ENCODE results near the gene PCDH9.

Gene PCDH9

DNA sequence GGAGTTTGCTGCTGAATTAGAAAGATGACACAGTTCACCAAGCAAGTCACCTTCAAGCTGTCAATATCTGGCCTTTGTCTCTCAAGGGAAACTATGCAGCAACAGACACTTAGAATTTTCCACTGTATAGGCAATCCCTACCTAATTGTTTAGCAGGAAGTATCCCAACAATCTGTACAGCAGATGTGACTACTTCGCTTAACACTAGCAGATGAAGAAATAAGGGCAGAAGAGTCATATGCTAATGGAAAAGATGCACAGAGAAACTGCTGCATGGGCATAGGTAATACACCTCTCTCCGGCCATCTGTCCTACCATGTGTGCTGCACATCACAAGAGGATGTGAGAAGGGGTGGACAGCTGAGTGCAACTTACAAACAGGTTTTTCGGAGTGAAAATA lies 851.2 kb downstream of the PCDH9 start:
- TF ChIP-seq, protein P1, sequence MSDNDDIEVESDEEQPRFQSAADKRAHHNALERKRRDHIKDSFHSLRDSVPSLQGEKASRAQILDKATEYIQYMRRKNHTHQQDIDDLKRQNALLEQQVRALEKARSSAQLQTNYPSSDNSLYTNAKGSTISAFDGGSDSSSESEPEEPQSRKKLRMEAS (IDR thresholded peaks at IDR 0.05; ENCODE audit: low read depth, low read length), result no peak
- TF ChIP-seq MYC (IDR thresholded peaks at IDR 0.05; ENCODE audit: low read depth, low read length) (no peak), POLR2A (IDR thresholded peaks at IDR 0.05; ENCODE audit: extremely low read depth, insufficient read length) (no peak)
- TF ChIP-seq, protein P2, sequence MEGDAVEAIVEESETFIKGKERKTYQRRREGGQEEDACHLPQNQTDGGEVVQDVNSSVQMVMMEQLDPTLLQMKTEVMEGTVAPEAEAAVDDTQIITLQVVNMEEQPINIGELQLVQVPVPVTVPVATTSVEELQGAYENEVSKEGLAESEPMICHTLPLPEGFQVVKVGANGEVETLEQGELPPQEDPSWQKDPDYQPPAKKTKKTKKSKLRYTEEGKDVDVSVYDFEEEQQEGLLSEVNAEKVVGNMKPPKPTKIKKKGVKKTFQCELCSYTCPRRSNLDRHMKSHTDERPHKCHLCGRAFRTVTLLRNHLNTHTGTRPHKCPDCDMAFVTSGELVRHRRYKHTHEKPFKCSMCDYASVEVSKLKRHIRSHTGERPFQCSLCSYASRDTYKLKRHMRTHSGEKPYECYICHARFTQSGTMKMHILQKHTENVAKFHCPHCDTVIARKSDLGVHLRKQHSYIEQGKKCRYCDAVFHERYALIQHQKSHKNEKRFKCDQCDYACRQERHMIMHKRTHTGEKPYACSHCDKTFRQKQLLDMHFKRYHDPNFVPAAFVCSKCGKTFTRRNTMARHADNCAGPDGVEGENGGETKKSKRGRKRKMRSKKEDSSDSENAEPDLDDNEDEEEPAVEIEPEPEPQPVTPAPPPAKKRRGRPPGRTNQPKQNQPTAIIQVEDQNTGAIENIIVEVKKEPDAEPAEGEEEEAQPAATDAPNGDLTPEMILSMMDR (IDR thresholded peaks at IDR 0.05; ENCODE audit: low read depth, low read length), result no peak
- DNase-seq (ENCODE audit: low read depth), result no peak
- no peak overlapping the region for H3K4me3 ChIP-seq (ENCODE audit: low read depth, low read length)

DNA sequence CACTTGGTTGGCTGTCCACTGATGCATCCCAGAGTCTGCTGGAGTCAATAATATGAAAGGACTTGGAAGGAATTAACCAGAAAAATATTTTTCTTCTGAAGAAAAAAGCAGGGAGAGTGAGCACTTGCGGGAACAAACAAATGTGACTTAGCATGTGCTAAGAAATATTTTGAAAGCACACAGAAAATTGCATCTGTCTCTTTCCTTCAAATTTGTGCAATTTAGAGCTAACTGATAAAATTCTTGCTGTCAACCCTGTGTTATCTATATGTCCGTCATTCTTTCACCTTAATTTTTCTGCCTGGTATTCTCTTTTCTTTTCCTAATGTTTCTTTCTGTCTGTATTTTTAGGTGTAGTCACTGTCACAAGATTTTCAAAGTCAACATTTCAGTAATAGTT lies 852.6 kb downstream of the PCDH9 start:
- no peak overlapping the region for H3K4me3 ChIP-seq (ENCODE audit: low read depth, low read length)
- no peak for DNase-seq (ENCODE audit: low read depth)
- TF ChIP-seq MYC (IDR thresholded peaks at IDR 0.05; ENCODE audit: low read depth, low read length) (no peak), POLR2A (IDR thresholded peaks at IDR 0.05; ENCODE audit: extremely low read depth, insufficient read length) (no peak)
- TF ChIP-seq, protein P2 (IDR thresholded peaks at IDR 0.05; ENCODE audit: low read depth, low read length), result no peak
- TF ChIP-seq, protein P1 (IDR thresholded peaks at IDR 0.05; ENCODE audit: low read depth, low read length), result no peak

DNA sequence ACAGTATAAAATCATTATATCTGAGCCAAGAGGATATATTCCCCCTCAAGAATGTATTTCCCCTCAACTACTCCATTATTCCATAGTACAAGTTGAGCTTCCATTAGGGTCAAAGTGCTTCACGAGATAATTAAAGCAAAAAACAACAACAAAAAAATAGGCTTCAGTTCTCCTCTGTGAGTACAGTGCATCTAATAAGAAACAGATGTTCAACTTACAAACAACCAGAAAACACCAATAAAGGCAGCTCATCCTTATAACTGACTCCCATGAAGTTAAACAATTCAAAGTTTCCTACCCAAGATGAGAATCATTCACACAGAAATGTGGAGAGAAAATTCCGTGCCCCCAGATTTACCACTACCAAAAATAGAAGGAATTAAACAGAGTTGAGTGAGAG lies 854.4 kb downstream of the PCDH9 start:
- TF ChIP-seq MYC (IDR thresholded peaks at IDR 0.05; ENCODE audit: low read depth, low read length) (no peak), POLR2A (IDR thresholded peaks at IDR 0.05; ENCODE audit: extremely low read depth, insufficient read length) (no peak)
- TF ChIP-seq, protein P2 (IDR thresholded peaks at IDR 0.05; ENCODE audit: low read depth, low read length), result no peak
- TF ChIP-seq, protein P1 (IDR thresholded peaks at IDR 0.05; ENCODE audit: low read depth, low read length), result no peak
- no peak overlapping the region for H3K4me3 ChIP-seq (ENCODE audit: low read depth, low read length)
- DNase-seq (ENCODE audit: low read depth), result no peak

DNA sequence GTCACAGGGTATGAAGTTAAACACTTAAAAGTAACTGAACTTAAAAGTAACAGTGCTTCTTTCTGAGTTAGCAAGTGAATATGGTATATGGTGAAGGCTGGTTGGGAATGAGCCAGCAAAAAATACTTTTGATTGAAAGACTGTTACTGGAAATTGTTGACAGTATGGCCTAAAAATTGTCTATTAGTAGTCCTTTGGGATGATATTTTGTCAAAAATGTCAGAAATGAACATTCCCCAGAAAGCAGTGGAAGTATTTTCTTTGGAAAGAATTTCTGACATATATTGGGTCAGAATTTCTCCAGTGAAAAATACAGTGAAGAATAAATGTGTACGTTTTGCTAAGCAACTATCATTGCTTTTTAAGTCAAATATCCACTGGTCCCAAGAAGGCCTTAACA lies 860.5 kb downstream of the PCDH9 start:
- TF ChIP-seq POLR2A (IDR thresholded peaks at IDR 0.05; ENCODE audit: extremely low read depth, insufficient read length) (no peak), MYC (IDR thresholded peaks at IDR 0.05; ENCODE audit: low read depth, low read length) (no peak)
- TF ChIP-seq, protein P1 (IDR thresholded peaks at IDR 0.05; ENCODE audit: low read depth, low read length), result no peak
- TF ChIP-seq, protein P2 (IDR thresholded peaks at IDR 0.05; ENCODE audit: low read depth, low read length), result no peak
- no peak for DNase-seq (ENCODE audit: low read depth)
- no peak overlapping the region for H3K4me3 ChIP-seq (ENCODE audit: low read depth, low read length)

DNA sequence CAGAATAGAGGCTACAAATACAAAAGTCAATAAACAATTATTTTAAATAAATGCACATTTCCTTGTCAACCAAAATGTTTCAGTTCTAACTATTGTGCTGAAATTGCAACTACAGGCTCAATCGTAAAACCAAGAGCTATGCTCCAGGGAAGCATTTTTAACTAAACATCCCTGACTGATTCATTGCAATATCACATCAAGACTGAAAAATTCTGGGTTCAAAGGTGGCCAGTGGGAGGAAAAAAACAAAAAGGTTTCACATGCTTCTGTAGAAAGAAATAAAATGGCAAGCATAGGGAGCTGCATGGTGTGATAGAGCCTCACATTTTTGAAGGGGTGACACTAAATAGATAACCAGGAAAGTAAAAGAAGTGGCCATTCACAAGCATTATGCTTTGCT lies 862.8 kb downstream of the PCDH9 start:
- no peak for DNase-seq (ENCODE audit: low read depth)
- TF ChIP-seq, protein P2 (IDR thresholded peaks at IDR 0.05; ENCODE audit: low read depth, low read length), result no peak
- TF ChIP-seq, protein P1 (IDR thresholded peaks at IDR 0.05; ENCODE audit: low read depth, low read length), result no peak
- TF ChIP-seq MYC (IDR thresholded peaks at IDR 0.05; ENCODE audit: low read depth, low read length) (no peak), POLR2A (IDR thresholded peaks at IDR 0.05; ENCODE audit: extremely low read depth, insufficient read length) (no peak)
- H3K4me3 ChIP-seq (ENCODE audit: low read depth, low read length), result no peak overlapping the region

DNA sequence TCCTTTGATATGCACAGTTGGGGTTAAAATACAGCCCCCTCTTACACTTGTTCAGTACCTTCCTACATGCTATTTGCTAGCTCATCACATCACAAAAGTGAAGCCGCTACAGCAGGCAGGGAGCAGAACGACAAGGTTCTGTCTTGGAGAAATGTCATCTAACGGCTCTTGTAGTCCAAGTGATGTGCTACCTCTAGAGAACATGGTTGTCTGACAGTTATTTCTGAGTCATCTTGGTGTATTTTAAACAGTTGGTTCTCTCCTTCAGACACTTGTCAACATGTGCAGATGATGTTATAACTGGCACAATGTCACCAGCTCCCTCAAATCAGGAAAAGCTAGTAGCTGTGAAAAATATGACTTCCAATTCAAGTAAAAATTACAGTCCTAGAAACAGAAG lies 865.0 kb downstream of the PCDH9 start:
- H3K4me3 ChIP-seq (ENCODE audit: low read depth, low read length), result no peak overlapping the region
- no peak for TF ChIP-seq MYC (IDR thresholded peaks at IDR 0.05; ENCODE audit: low read depth, low read length)
- TF ChIP-seq, protein P1 (IDR thresholded peaks at IDR 0.05; ENCODE audit: low read depth, low read length), result no peak
- TF ChIP-seq, protein P2 (IDR thresholded peaks at IDR 0.05; ENCODE audit: low read depth, low read length), result no peak
- TF ChIP-seq POLR2A (IDR thresholded peaks at IDR 0.05; ENCODE audit: extremely low read depth, insufficient read length), result no peak
- no peak for DNase-seq (ENCODE audit: low read depth)
